EH (cell line): ENCODE results near the gene SKI.
"Not testable (repeated sequence)": the region's sequence is repeated elsewhere in the genome, so short reads cannot be mapped to it uniquely, and the experiment has no call there.

Experiments
- DNase-seq: peaks from one replicate; pipeline ENCODE4 v3.0.0-alpha.2; 2015; ENCODE audit warnings: low read depth

The SKI gene

GRCh38 chr1:2259668-2260402, 31.7 kb downstream of the SKI start:
- no peak for DNase-seq

- DNase-seq = not testable (repeated sequence)
Observed at GRCh38 chr1:2260470-2260869, 32.4 kb downstream of the SKI start.

- DNase-seq = no peak
Observed at GRCh38 chr1:2260917-2261316, 32.8 kb downstream of the SKI start.

GRCh38 chr1:2261476-2262395, 33.6 kb downstream of the SKI start:
- not testable (repeated sequence) for DNase-seq

- no peak for DNase-seq
Observed at GRCh38 chr1:2266301-2266975, 38.3 kb downstream of the SKI start.

- no peak for DNase-seq
Observed at GRCh38 chr1:2267051-2267830, 39.1 kb downstream of the SKI start.

GRCh38 chr1:2267862-2268261, 39.7 kb downstream of the SKI start:
- no peak for DNase-seq

- no peak for DNase-seq
Observed at GRCh38 chr1:2268285-2269056, 40.4 kb downstream of the SKI start.

GRCh38 chr1:2269193-2269921, 41.2 kb downstream of the SKI start:
- no peak for DNase-seq

GRCh38 chr1:2269922-2270259, 41.8 kb downstream of the SKI start:
- DNase-seq = no peak

- peak; percentile 55 for DNase-seq
Observed at GRCh38 chr1:2270260-2271100, 42.4 kb downstream of the SKI start.

GRCh38 chr1:2271211-2271721, 43.1 kb downstream of the SKI start:
- no peak for DNase-seq

GRCh38 chr1:2271841-2272655, 43.9 kb downstream of the SKI start:
- DNase-seq = no peak

- no peak for DNase-seq
Observed at GRCh38 chr1:2272686-2273400, 44.7 kb downstream of the SKI start.

- no peak for DNase-seq
Observed at GRCh38 chr1:2273401-2274090, 45.4 kb downstream of the SKI start.

GRCh38 chr1:2274231-2274928, 46.3 kb downstream of the SKI start:
- DNase-seq = no peak
